ENCODE measurements around the gene OVOL1.

Gene OVOL1

DNA sequence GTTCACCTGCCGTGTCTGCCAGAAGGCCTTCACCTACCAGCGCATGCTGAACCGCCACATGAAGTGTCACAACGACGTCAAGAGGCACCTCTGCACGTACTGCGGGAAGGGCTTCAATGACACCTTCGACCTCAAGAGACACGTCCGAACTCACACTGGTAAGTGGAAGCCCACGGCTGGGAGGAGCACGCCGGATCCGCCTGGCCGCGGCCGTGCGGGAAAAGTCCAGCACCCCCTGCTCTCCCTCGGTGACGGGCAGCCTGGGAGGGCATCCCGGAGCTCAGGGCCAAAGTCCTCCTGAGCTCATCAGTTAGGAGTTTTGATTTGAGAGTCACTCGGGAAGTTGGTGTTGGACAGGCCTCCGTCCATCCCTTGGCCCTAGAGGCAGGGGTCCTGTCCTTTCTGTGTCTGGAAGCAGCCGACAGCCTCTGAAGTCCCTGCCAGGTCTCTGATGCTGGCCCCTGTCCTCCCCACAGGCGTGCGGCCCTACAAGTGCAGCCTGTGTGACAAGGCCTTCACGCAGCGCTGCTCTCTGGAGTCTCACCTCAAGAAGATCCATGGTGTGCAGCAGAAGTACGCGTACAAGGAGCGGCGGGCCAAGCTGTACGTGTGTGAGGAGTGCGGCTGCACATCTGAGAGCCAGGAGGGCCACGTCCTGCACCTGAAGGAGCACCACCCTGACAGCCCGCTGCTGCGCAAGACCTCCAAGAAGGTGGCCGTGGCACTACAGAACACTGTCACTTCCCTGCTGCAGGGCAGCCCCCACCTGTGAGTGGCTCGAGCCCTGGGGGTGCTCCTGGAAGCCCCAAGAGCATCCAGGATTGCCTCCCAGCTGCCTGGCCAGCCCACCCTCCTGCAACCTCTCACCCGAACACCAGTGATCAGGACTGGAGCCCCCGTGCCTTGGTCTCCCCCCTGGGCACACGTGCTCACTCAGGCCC, 8.0 kb downstream of the OVOL1 start:
- Histone ChIP-seq H3K9ac (ENCODE audit: low read depth, low read length) (no peak overlapping the region), H3K36me3 (ENCODE audit: control insufficient read depth, insufficient read depth, low read length) (peaks cover 15% of the 10 kb centered on the region), H3K4me3 (ENCODE audit: low read depth, low read length) (no peak overlapping the region), H3K4me1 (ENCODE audit: control insufficient read depth, insufficient read depth, low read length) (peaks cover 4% of the 10 kb centered on the region), H3K9me3 (ENCODE audit: control insufficient read depth, insufficient read depth, low read length) (no peaks in the 10 kb centered on the region), H3K27me3 (ENCODE audit: control insufficient read depth, insufficient read depth, low read length) (no peaks in the 10 kb centered on the region)

DNA sequence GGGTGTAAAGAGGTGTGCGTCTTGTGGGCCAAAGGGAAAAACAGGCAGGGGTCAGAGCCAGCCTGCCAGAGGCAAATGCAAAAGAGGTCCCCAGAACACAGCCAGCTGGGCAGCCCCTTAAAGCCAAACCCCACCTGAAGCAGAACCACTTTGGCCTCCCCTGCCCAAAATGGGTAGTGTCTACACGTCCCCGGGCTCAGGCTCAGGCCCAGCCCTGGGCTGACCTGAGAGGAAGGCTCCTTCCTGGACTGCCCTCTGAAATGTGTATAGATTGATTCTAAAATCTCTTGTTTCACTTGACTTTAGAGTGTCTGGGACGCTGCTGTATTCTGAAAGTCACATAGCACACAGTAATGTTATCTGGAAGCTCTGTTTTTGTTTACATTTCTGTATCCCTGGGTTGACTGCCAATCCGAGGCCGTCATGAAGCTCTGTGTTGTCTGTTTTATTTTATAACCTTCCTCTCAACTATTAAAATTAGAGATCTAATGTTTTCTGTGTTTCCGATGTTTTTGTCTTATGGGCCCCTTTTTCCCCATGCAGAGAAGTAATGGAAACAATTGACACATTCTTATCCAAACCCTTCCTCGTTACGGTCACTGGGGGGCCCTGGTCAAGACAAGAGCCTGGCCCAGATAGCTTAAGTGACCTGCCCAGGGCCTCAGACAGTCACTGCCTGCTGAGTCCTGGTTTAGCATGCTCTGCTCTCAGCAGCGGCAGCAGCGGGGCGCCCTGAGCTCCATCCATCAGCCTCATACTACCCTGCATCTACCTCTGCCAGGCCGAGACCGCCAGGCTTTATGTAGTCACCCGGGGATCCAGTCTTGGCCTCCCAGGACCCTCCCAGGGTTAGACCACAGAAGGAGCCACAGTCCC, 10.1 kb downstream of the OVOL1 start:
- Histone ChIP-seq H3K9ac (ENCODE audit: low read depth, low read length) (no peak overlapping the region), H3K9me3 (ENCODE audit: control insufficient read depth, insufficient read depth, low read length) (no peaks in the 10 kb centered on the region), H3K4me3 (ENCODE audit: low read depth, low read length) (no peak overlapping the region), H3K36me3 (ENCODE audit: control insufficient read depth, insufficient read depth, low read length) (peaks cover 10% of the 10 kb centered on the region), H3K4me1 (ENCODE audit: control insufficient read depth, insufficient read depth, low read length) (no peaks in the 10 kb centered on the region), H3K27me3 (ENCODE audit: control insufficient read depth, insufficient read depth, low read length) (no peaks in the 10 kb centered on the region)

DNA sequence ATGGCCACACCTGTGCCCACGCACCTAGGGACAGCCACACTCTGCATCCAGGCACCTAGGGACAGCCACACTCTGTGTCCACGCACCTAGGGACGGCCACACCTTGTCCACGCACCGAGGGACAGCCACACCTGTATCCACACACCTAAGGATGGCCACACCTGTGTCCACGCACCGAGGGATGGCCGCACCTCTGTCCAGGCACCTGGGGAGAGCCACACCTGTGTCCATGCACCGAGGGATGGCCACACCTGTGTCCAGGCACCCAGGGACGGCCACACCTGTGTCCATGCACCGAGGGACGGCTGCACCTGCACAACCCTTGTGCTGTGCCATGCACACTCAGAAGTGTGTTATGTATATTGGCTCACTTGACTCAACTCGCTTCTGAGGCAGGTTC, 10.8 kb downstream of the OVOL1 start:
- H3K4me1 ChIP-seq (ENCODE audit: control insufficient read depth, insufficient read depth, low read length): no peaks in the 10 kb centered on the region
- peaks cover 10% of the 10 kb centered on the region for H3K36me3 ChIP-seq (ENCODE audit: control insufficient read depth, insufficient read depth, low read length)
- H3K9me3 ChIP-seq (ENCODE audit: control insufficient read depth, insufficient read depth, low read length): no peaks in the 10 kb centered on the region
- H3K27me3 ChIP-seq (ENCODE audit: control insufficient read depth, insufficient read depth, low read length): no peaks in the 10 kb centered on the region
- no peak overlapping the region for H3K9ac ChIP-seq (ENCODE audit: low read depth, low read length)
- H3K4me3 ChIP-seq (ENCODE audit: low read depth, low read length): no peak overlapping the region

DNA sequence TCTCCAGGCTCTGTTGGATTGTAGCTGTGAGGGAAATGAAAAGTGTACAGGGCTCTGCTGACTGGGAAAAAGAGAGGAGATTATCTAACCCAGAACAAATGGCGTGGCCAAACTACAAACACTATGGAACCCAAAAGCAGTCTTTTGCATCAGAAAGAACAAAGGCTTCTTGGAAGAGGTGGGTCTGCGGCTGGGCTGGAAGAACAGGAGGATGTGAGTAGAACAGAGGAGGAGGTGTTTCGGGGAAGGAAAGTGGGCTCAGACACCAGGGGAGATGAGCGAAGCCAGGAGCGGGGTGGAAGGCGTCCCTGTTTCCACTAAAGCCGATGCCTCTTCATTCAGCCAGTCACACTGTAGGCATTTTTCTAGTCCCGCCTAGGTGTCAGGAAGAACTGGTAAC, 12.0 kb downstream of the OVOL1 start:
- H3K4me1 ChIP-seq (ENCODE audit: control insufficient read depth, insufficient read depth, low read length): no peaks in the 10 kb centered on the region
- no peaks in the 10 kb centered on the region for H3K27me3 ChIP-seq (ENCODE audit: control insufficient read depth, insufficient read depth, low read length)
- H3K9me3 ChIP-seq (ENCODE audit: control insufficient read depth, insufficient read depth, low read length): no peaks in the 10 kb centered on the region
- H3K9ac ChIP-seq (ENCODE audit: low read depth, low read length): no peak overlapping the region
- H3K36me3 ChIP-seq (ENCODE audit: control insufficient read depth, insufficient read depth, low read length): peaks cover 10% of the 10 kb centered on the region
- no peak overlapping the region for H3K4me3 ChIP-seq (ENCODE audit: low read depth, low read length)

DNA sequence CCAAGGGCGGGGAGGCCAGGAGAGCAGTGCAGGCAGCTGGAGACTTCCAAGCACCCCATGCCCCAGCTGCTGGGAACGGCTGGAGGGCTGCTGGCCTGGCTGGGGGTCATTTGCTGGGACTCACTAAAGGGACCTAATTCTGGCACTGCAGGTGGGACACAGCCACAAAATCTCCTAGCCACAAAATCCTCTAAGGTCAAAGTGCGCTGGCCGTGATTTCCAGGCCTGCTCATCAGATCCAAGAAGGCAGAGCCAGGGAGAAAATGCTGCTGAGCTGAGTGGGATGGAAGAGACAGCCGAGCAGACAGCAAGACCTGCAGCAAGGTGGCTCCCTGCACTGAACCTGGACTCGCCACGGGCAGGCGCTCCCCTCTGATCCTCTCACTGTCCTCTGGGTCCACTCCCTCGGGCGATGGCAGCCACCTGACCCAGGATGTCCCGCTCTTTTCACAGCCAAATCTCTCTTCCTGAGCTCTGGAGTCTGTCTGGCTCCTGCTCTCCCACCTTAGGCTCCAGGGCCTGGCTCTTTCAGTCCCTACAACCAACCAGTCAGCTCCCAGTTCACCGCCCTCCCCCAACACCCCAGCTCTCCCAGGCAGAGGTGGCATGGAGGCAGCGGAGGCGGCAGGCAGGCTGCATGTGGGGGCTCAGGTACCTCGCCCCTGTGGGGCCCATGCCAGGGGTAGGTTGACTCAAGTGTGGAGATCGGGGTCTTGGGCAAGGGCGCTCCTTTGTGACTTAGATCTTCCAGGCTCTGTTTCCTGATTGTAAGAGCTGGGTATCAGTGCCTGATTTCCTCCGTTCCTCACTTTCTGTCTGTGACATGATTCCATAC, 14.5 kb downstream of the OVOL1 start:
- H3K9ac ChIP-seq (ENCODE audit: low read depth, low read length): no peak overlapping the region
- no peaks in the 10 kb centered on the region for H3K4me1 ChIP-seq (ENCODE audit: control insufficient read depth, insufficient read depth, low read length)
- H3K4me3 ChIP-seq (ENCODE audit: low read depth, low read length): no peak overlapping the region
- H3K9me3 ChIP-seq (ENCODE audit: control insufficient read depth, insufficient read depth, low read length): no peaks in the 10 kb centered on the region
- no peaks in the 10 kb centered on the region for H3K27me3 ChIP-seq (ENCODE audit: control insufficient read depth, insufficient read depth, low read length)
- no peaks in the 10 kb centered on the region for H3K36me3 ChIP-seq (ENCODE audit: control insufficient read depth, insufficient read depth, low read length)

DNA sequence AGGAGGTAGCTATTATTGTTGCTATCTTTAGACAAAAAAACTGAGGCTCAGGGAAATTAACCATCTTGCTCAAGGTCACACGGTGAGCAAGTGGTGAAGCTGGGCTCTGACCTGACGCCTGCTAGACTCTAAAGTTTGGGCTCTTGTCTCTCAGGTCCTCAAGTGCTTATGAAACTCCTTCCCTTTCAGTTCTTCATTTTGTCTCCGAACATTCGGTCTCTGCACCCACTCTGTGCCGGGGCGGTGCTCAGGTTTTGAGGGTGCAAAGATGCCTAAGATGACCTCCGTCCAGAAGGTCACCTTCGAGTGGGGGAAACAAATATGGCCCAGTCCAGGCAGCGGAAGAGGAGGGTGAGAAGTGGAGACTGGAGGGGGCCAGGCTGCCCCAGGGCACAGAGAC, 16.0 kb downstream of the OVOL1 start:
- no peaks in the 10 kb centered on the region for H3K27me3 ChIP-seq (ENCODE audit: control insufficient read depth, insufficient read depth, low read length)
- no peaks in the 10 kb centered on the region for H3K36me3 ChIP-seq (ENCODE audit: control insufficient read depth, insufficient read depth, low read length)
- H3K9me3 ChIP-seq (ENCODE audit: control insufficient read depth, insufficient read depth, low read length): no peaks in the 10 kb centered on the region
- no peak overlapping the region for H3K9ac ChIP-seq (ENCODE audit: low read depth, low read length)
- no peaks in the 10 kb centered on the region for H3K4me1 ChIP-seq (ENCODE audit: control insufficient read depth, insufficient read depth, low read length)
- H3K4me3 ChIP-seq (ENCODE audit: low read depth, low read length): no peak overlapping the region

DNA sequence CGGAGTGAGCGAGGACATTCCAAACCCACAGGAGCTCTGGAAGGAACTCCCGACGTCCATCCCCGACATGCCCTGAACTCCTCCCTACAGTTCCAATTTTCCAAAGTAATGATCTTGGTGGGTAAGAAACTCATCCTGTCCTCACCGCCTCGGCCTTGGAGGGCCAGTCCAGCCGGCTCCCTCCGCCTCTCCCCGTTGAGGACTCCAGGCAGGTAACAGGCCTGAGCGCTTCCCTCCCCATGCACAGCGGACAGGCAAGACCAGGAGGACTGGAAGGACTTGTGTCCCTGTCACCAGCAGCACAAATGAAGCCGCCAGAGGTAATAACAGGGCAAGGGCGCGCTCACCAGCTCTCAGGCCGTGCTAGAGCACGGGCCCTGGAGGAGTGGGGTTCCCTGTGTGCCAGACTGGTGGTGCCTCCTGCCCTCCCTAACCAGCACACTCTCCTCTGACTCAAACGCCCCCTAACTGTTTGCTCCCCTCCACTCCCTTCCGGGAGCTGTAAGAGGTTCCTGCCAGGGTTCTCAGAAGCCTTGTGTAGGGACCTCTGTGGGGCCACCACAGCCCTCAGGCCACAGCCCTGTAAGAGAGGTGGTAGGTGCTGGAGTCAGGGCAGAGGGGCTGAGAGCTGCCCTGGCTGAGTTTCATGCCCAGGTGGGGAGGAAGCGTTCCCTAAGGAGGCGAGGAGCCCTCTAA, 17.1 kb downstream of the OVOL1 start:
- no peaks in the 10 kb centered on the region for H3K27me3 ChIP-seq (ENCODE audit: control insufficient read depth, insufficient read depth, low read length)
- H3K9me3 ChIP-seq (ENCODE audit: control insufficient read depth, insufficient read depth, low read length): no peaks in the 10 kb centered on the region
- no peaks in the 10 kb centered on the region for H3K4me1 ChIP-seq (ENCODE audit: control insufficient read depth, insufficient read depth, low read length)
- no peak overlapping the region for H3K4me3 ChIP-seq (ENCODE audit: low read depth, low read length)
- no peaks in the 10 kb centered on the region for H3K36me3 ChIP-seq (ENCODE audit: control insufficient read depth, insufficient read depth, low read length)
- H3K9ac ChIP-seq (ENCODE audit: low read depth, low read length): no peak overlapping the region

DNA sequence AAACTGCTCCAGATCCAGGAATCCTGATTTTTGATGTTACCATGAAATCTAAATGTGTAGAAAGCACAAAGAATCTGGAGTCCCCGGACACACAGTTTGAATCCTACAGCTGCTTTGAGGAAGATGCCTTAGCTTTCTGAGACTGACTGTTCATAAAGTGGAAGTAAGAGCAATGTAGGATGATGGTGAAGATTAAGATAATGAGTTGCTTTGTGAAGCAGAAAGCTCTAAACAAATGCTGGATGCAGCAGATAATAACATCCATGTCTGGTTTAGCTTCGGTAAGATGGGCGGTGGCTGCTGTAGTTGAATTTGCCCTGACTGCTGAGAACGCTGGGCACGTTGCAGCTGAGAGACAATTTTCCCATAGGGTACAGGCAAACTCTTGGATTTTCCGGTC, 20.1 kb downstream of the OVOL1 start:
- Histone ChIP-seq H3K9me3 (ENCODE audit: control insufficient read depth, insufficient read depth, low read length) (no peaks in the 10 kb centered on the region), H3K4me1 (ENCODE audit: control insufficient read depth, insufficient read depth, low read length) (no peaks in the 10 kb centered on the region), H3K4me3 (ENCODE audit: low read depth, low read length) (no peak overlapping the region), H3K27me3 (ENCODE audit: control insufficient read depth, insufficient read depth, low read length) (no peaks in the 10 kb centered on the region), H3K36me3 (ENCODE audit: control insufficient read depth, insufficient read depth, low read length) (no peaks in the 10 kb centered on the region), H3K9ac (ENCODE audit: low read depth, low read length) (no peak overlapping the region)

DNA sequence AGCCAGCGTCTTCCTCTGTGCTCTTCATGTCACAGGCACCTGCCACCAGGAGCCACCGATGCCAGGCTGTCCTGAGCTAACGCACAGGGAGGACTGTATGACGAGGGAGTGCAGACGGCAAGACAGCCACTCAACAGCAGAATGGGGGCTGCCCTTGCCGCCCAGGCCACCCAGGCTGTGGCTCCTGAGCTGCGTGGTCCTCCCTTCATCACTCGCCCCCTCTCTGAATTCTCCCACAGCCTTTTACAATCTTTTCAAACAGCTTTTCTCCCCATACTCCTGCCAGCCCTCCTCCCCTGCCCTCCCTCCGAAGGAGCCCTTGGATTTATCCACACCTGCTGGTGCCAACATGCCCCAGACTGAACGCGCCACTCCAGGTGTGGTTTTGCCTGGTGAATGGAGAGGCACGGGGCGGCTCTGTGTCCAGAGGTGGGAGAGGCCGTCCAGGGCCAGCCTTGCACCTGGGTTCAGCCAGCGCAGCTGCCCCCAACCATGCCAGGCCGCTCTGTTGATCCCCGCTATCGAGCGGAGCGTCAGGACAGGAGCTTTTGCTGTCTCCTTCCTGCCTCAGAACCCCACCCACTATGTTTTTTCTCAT, 22.0 kb downstream of the OVOL1 start:
- H3K36me3 ChIP-seq (ENCODE audit: control insufficient read depth, insufficient read depth, low read length): no peaks in the 10 kb centered on the region
- no peaks in the 10 kb centered on the region for H3K9me3 ChIP-seq (ENCODE audit: control insufficient read depth, insufficient read depth, low read length)
- no peaks in the 10 kb centered on the region for H3K4me1 ChIP-seq (ENCODE audit: control insufficient read depth, insufficient read depth, low read length)

DNA sequence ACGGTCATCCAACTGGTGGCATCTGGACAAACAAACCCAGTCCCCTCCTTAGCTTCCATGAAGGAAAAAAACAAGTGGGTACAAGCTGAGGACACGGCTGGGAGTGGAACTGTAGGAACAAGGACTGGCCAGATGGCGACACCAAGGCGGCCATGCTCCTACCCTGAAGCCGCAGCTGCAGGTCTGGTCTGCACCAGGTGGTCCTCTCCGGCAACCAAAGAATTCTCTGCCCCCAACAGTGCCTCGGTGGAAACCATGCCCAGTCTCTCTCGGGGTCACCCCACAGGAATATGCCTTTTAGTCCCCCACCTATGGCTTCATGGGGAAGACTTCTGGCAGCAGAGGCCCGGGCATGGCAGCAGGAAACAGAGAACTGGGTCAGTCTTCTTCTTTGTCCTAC, 22.6 kb downstream of the OVOL1 start:
- Histone ChIP-seq H3K36me3 (ENCODE audit: control insufficient read depth, insufficient read depth, low read length) (no peaks in the 10 kb centered on the region), H3K9ac (ENCODE audit: low read depth, low read length) (no peak overlapping the region), H3K27me3 (ENCODE audit: control insufficient read depth, insufficient read depth, low read length) (no peaks in the 10 kb centered on the region), H3K4me3 (ENCODE audit: low read depth, low read length) (no peak overlapping the region), H3K4me1 (ENCODE audit: control insufficient read depth, insufficient read depth, low read length) (no peaks in the 10 kb centered on the region), H3K9me3 (ENCODE audit: control insufficient read depth, insufficient read depth, low read length) (no peaks in the 10 kb centered on the region)

More for the DNA sequence above, 22.0 kb downstream of the OVOL1 start:
- H3K27me3 ChIP-seq (ENCODE audit: control insufficient read depth, insufficient read depth, low read length): no peaks in the 10 kb centered on the region
- no peak overlapping the region for H3K4me3 ChIP-seq (ENCODE audit: low read depth, low read length)
- H3K9ac ChIP-seq (ENCODE audit: low read depth, low read length): no peak overlapping the region

All from iPS-15b (cell line).